GM18517 (cell line): ENCODE results near the gene COBLL1.

ENCODE experiments used
- ATAC-seq: cut with Tn5 transposase; IDR thresholded peaks from one replicate; pipeline ENCODE4 v1.9.1; 2021; ENCODE audit warnings: mild to moderate bottlenecking, moderate library complexity; ENCODE audit not compliant: unreplicated experiment

Gene COBLL1

DNA sequence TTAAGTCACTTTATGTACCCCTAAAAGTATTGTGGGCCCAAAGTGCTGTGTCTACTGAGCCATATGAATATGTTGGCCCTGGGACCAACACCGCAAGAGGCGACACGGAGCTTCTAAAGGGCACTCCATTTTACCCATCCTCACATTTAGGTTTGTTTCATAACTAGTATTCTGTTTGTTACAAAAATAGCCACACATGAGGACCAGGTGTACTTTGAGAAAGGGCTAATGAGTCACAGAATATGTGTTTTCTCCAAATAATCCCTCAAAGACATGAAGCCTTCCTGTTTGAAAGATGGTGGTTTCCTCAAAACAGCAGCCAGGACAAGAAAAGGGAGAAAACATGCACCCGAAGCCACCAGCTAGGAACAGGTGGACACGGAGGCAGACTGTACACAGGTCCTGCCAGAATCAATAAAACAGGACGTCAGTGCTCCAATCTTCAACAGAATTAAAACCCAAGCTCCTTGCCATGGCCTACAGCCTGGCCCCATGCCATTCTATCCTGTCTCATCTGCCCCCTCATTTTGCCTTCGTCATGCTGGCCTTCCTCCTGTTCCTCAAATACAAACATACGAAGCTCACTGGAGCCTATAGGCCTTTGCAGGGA, 198.6 kb downstream of the COBLL1 start:
- no peak for ATAC-seq

DNA sequence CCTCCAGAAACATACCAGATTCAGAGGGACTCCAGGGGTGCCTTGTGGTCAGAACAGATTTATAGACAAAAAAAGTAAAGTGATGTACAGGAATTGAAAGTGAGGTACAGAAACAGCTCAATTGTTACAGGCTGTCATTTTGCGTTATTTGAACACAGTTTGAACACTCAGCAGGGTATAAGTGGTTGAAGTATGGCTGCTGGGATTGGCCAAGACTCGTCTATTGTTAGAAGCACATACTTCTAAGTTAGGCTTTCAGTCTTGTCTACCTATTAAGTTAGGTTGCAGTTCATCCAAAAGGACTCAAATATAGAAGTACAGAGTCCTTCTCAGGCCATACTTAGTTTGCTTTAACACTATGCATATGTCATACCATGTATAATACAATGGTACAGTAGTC, 199.4 kb downstream of the COBLL1 start:
- no peak for ATAC-seq
